B cell (primary cell): ENCODE measurements around the gene LRRC3. TPM values are rescaled to one million over a fixed set of nuclear protein-coding genes. Genes with fewer than 3 reads are reported as not detected.
"Not testable (repeated sequence)": the region's sequence is repeated elsewhere in the genome, so short reads cannot be mapped to it uniquely, and the experiment has no call there.

Source experiments
- ATAC-seq: fragments of 200-7000 bp; cut with Tn5 transposase; one replicate; pipeline ENCODE4 v1.10.0; 2021; ENCODE audit warnings: low read depth, mild to moderate bottlenecking, moderate number of reproducible peaks, moderate library complexity
- CTCF ChIA-PET: fragments of 350-600 bp; sonication (Branson Sonifier 250); formaldehyde crosslinking; loops from one replicate; lab custom pipeline; 2021; ENCODE audit warnings: antibody characterized with exemption, inconsistent platforms; lab: Charles Lee
- POLR2A ChIA-PET: fragments of 350-600 bp; sonication (Branson Sonifier 250); formaldehyde crosslinking; loops from one replicate; lab custom pipeline; 2021; ENCODE audit warnings: antibody characterized with exemption; lab: Charles Lee
- DNase-seq: peaks from one replicate; pipeline ENCODE4 v3.0.0; 2013
- H2AFZ ChIP-seq: 2 replicates; pipeline ENCODE4 v1.6.1; 2012; ENCODE audit warnings: mild to moderate bottlenecking, low read depth, low read length; ENCODE audit not compliant: insufficient read depth, poor library complexity, severe bottlenecking
- H3K27ac ChIP-seq, 2 donors: 1 replicate in 1 of 2; 2 replicates in 1 of 2; pipeline ENCODE4 v1.5.1; 2012 to 2013; ENCODE audit warnings: low read length in 2 of 2, mild to moderate bottlenecking in 2 of 2, moderate library complexity in 1 of 2
- H3K27me3 ChIP-seq, 4 experiments: fragments of 200-600 bp in 1 of 4; sonication (generic) in 1 of 4; replicated peaks in 1 of 4; 1 replicate in 2 of 4; 2 replicates in 2 of 4; pipeline versions ENCODE4 v1.6.1 to v1.7.0; 2013 to 2016; ENCODE audit warnings: low read length in 3 of 4, mild to moderate bottlenecking in 2 of 4, mixed read lengths in 1 of 4, moderate library complexity in 1 of 4; ENCODE audit not compliant: insufficient read depth in 4 of 4, control insufficient read depth in 3 of 4; ENCODE audit errors: control extremely low read depth in 1 of 4
- H3K36me3 ChIP-seq, 2 experiments: replicated peaks in 1 of 2; 1 replicate in 1 of 2; 2 replicates in 1 of 2; pipeline versions ENCODE4 v1.6.1 to v1.7.1; 2013; ENCODE audit warnings: low read length in 1 of 2; ENCODE audit not compliant: insufficient read depth in 2 of 2, control insufficient read depth in 1 of 2; ENCODE audit errors: control extremely low read depth in 1 of 2, extremely low read depth in 1 of 2
- H3K4me1 ChIP-seq, 2 donors: fragments of 200-600 bp in 1 of 2; sonication (generic) in 1 of 2; 1 replicate in 1 of 2; 2 replicates in 1 of 2; pipeline versions ENCODE4 v1.5.1 to v1.6.1; 2013 to 2017; ENCODE audit warnings: low read length in 2 of 2; ENCODE audit not compliant: control insufficient read depth in 2 of 2, insufficient read depth in 2 of 2
- H3K4me2 ChIP-seq: replicated peaks from 2 replicates; pipeline ENCODE3; 2012; ENCODE audit warnings: mild to moderate bottlenecking, low read depth, low read length; ENCODE audit not compliant: poor library complexity, severe bottlenecking
- H3K4me3 ChIP-seq, 5 experiments: fragments of 200-600 bp in 1 of 5; sonication (generic) in 1 of 5; 1 replicate in 3 of 5; 2 replicates in 2 of 5; pipeline versions ENCODE4 v1.5.1 to v1.7.0; 2011 to 2016; ENCODE audit warnings: low read length in 4 of 5, mild to moderate bottlenecking in 4 of 5, low read depth in 2 of 5, control low read depth in 1 of 5, moderate library complexity in 1 of 5; ENCODE audit not compliant: insufficient read depth in 1 of 5; ENCODE audit errors: control extremely low read depth in 1 of 5, extremely low read depth in 1 of 5
- H3K79me2 ChIP-seq: fragments of 200-600 bp; sonication (generic); one replicate; pipeline ENCODE4 v1.6.0; 2016; ENCODE audit warnings: low read length; ENCODE audit not compliant: control insufficient read depth, insufficient read depth
- H3K9ac ChIP-seq: fragments of 200-600 bp; sonication (generic); 2 replicates; pipeline ENCODE4 v1.6.1; 2017; ENCODE audit warnings: mild to moderate bottlenecking, low read length, moderate library complexity
- H3K9me3 ChIP-seq, 3 donors: one replicate each; pipeline versions ENCODE4 v1.6.1 to v1.7.1; 2013; ENCODE audit warnings: low read length in 2 of 3; ENCODE audit not compliant: control insufficient read depth in 2 of 3, insufficient read depth in 1 of 3; ENCODE audit errors: control extremely low read depth in 1 of 3
- H4K20me1 ChIP-seq: 2 replicates; pipeline ENCODE4 v1.6.0; 2012; ENCODE audit warnings: mild to moderate bottlenecking, low read length; ENCODE audit not compliant: insufficient read depth, control insufficient read depth, poor library complexity, severe bottlenecking
- H3K27ac Mint-ChIP-seq: one replicate; pipeline ENCODE4 v1.8.0; 2021; ENCODE audit warnings: mixed read lengths
- H3K27me3 Mint-ChIP-seq: one replicate; pipeline ENCODE4 v1.8.0; 2021; ENCODE audit warnings: mixed read lengths
- H3K4me1 Mint-ChIP-seq: one replicate; pipeline ENCODE4 v1.8.0; 2021; ENCODE audit warnings: mixed read lengths
- H3K4me3 Mint-ChIP-seq: one replicate; pipeline ENCODE4 v1.8.0; 2021; ENCODE audit warnings: mixed read lengths
- H3K9me3 Mint-ChIP-seq: one replicate; pipeline ENCODE4 v1.8.0; 2022; ENCODE audit warnings: mixed read lengths; ENCODE audit not compliant: insufficient read depth
- EZH2 ChIP-seq: IDR thresholded peaks from 2 replicates; pipeline ENCODE4 v1.6.1; 2012; ENCODE audit warnings: borderline replicate concordance, low read depth, mild to moderate bottlenecking, moderate library complexity, low read length; ENCODE audit not compliant: insufficient read depth, poor library complexity, severe bottlenecking
- WGBS: methylation state at CpG from one replicate; pipeline ENCODE4 v1.1.5; 2013; ENCODE audit warnings: missing lambda C conversion rate; ENCODE audit not compliant: insufficient coverage; 5-methylcytosine and 5-hydroxymethylcytosine counted together
- intact Hi-C: fragments of 100-400 bp; cut with micrococcal nuclease; formaldehyde crosslinking; loops from one replicate; pipeline ENCODE4 v1.10.0; 2022
- polyA plus RNA-seq: library from polyadenylated mRNA; depleted of rRNA; stranded (reverse); fragments of >200 nt; gene quantifications from 2 replicates; pipeline ENCODE4 v1.2.3, GENCODE V29; 2012
- total RNA-seq, 2 donors: library from RNA; stranded (reverse); fragments of 120-200 nt in 1 of 2; gene quantifications; 1 replicate in 1 of 2; 2 replicates in 1 of 2; pipeline versions ENCODE4 v1.2.3 to v1.2.4, GENCODE V29; 2013 to 2022
- TF ChIP-seq, protein P1 (sequence below): fragments of 200-600 bp; IDR thresholded peaks from one replicate; pipeline ENCODE4 v1.8.0; 2022; ENCODE audit warnings: antibody characterized with exemption, mild to moderate bottlenecking

LRRC3 gene
- total and polyA plus RNA-seq, 2 donors (not counting 1 experiment from before 2014, with no cell fraction given), result 0.46 to 3.3 TPM

DNA sequence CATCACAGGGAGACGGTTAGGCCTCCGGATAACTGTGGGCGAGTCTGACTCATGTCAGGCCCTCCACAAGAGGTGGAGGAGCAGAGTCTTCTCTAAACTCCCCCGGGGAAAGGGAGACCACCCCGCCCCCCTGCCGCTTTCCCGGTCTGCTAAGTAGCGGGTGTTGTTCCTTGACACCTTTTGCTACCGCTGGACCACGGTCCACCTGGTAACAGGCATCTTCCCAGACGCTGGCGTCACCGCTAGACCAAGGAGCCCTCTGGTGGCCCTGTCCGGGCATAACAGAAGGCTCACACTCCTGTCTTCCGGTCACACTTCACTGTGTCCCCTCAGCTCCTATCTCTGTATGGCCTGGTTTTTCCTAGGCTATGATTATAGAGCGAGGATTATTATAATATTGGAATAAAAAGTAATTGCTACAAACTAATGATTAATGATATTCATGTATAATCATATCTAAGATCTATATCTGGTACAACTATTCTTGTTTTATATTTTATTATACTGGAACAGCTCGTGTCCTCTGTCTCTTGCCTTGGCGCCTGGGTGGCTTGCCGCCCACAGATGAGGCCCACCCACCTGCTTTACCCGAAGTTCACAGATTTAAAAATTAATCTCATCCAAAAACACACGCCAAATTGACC is 24.4 kb downstream of the LRRC3 start:
- H3K27ac Mint-ChIP-seq, H4K20me1 ChIP-seq, H3K27ac ChIP-seq, H3K9ac ChIP-seq, H3K9me3 ChIP-seq, H3K4me2 ChIP-seq, H3K4me1 Mint-ChIP-seq, H3K4me1 ChIP-seq, POLR2A ChIA-PET, H3K79me2 ChIP-seq, H3K36me3 ChIP-seq, H3K27me3 Mint-ChIP-seq, H3K4me3 ChIP-seq, H3K4me3 Mint-ChIP-seq, H3K27me3 ChIP-seq, ATAC-seq, H3K9me3 Mint-ChIP-seq, H2AFZ ChIP-seq: not testable (repeated sequence)
- intact Hi-C loops, result loop anchor here (10.0 kb wide), 2 partner anchors 125 to 665 kb away; partner anchors contain the start of gene TRPM2
- CTCF ChIA-PET, result interaction anchor here (0.6 to 1.5 kb wide), 4 partner anchors 22 to 669 kb away, joined by 4 to 5 read pairs (median 4); no protein-coding TSS in a partner anchor
- TF ChIP-seq, protein P1, sequence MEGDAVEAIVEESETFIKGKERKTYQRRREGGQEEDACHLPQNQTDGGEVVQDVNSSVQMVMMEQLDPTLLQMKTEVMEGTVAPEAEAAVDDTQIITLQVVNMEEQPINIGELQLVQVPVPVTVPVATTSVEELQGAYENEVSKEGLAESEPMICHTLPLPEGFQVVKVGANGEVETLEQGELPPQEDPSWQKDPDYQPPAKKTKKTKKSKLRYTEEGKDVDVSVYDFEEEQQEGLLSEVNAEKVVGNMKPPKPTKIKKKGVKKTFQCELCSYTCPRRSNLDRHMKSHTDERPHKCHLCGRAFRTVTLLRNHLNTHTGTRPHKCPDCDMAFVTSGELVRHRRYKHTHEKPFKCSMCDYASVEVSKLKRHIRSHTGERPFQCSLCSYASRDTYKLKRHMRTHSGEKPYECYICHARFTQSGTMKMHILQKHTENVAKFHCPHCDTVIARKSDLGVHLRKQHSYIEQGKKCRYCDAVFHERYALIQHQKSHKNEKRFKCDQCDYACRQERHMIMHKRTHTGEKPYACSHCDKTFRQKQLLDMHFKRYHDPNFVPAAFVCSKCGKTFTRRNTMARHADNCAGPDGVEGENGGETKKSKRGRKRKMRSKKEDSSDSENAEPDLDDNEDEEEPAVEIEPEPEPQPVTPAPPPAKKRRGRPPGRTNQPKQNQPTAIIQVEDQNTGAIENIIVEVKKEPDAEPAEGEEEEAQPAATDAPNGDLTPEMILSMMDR, result peak; percentile 71
- DNase-seq, result peak; percentile 56
- WGBS, result 31% methylated on average over 8 of the region's 21 CpGs

- no peaks in the 10 kb centered on the region for H4K20me1 ChIP-seq
- H3K9ac ChIP-seq, result no peak overlapping the region
- peaks cover 0 to 5% of the 10 kb centered on the region in 2 donors for H3K4me1 ChIP-seq
- Mint-ChIP-seq H3K4me3 (no peak overlapping the region), H3K4me1 (peaks cover 2% of the 10 kb centered on the region), H3K9me3 (no peaks in the 10 kb centered on the region), H3K27me3 (peaks cover 5% of the 10 kb centered on the region), H3K27ac (no peak overlapping the region)
- no peak overlapping the region for H3K4me3 ChIP-seq
- H3K79me2 ChIP-seq, result no peaks in the 10 kb centered on the region
- peaks cover 0 to 3% (median 0%) of the 10 kb centered on the region in 4 experiments for H3K27me3 ChIP-seq
- no peak overlapping the region for H3K4me2 ChIP-seq
- ChIA-PET CTCF (interaction anchor here (0.6 to 1.5 kb wide), 6 partner anchors 10 to 670 kb away, joined by 3 to 5 read pairs (median 4); no protein-coding TSS in a partner anchor), POLR2A (no interaction called here)
- no peak for ATAC-seq
- WGBS, result 83% methylated on average over 10 of the region's 16 CpGs
- no peaks in the 10 kb centered on the region for H3K36me3 ChIP-seq
- TF ChIP-seq, protein P1, result no peak
- TF ChIP-seq EZH2, result no peak
- no peak overlapping the region for H3K27ac ChIP-seq
- intact Hi-C loops, result loop anchor here (10.0 kb wide), 2 partner anchors 126 to 666 kb away; partner anchors contain the start of gene TRPM2
- DNase-seq, result no peak
- H3K9me3 ChIP-seq, result no peaks in the 10 kb centered on the region
- H2AFZ ChIP-seq, result no peak overlapping the region
Observed at GRCh38 chr21:44480200-44481053, 25.1 kb downstream of the LRRC3 start.
